Endodermal cell (in vitro differentiated cells): ENCODE results near the gene ASCC1. TPM values are rescaled to one million over a fixed set of nuclear protein-coding genes. Genes with fewer than 3 reads are reported as not detected.

Source experiments
- DNase-seq: peaks from one replicate; pipeline ENCODE4 v3.0.0-alpha.2; 2017
- H3K27ac ChIP-seq: 2 replicates; pipeline ENCODE4 v1.5.1; 2013; ENCODE audit warnings: mild to moderate bottlenecking, low read depth, low read length, moderate library complexity
- H3K27me3 ChIP-seq: 2 replicates; pipeline ENCODE4 v1.6.1; 2013; ENCODE audit warnings: mild to moderate bottlenecking, low read length, moderate library complexity; ENCODE audit not compliant: insufficient read depth, control insufficient read depth, poor library complexity, severe bottlenecking
- H3K36me3 ChIP-seq: 2 replicates; pipeline ENCODE4 v1.7.0; 2013; ENCODE audit warnings: mild to moderate bottlenecking, low read length, moderate library complexity; ENCODE audit not compliant: control insufficient read depth, insufficient read depth
- H3K4me1 ChIP-seq: one replicate; pipeline ENCODE4 v1.7.0; 2013; ENCODE audit warnings: low read length; ENCODE audit not compliant: control insufficient read depth, insufficient read depth
- H3K4me3 ChIP-seq: 2 replicates; pipeline ENCODE4 v1.5.1; 2013; ENCODE audit warnings: mild to moderate bottlenecking, low read length, moderate library complexity
- H3K9ac ChIP-seq: 2 replicates; pipeline ENCODE4 v1.6.1; 2013; ENCODE audit warnings: mild to moderate bottlenecking, low read length, moderate library complexity; ENCODE audit not compliant: poor library complexity, severe bottlenecking; ENCODE audit errors: extremely low read depth
- H3K9me3 ChIP-seq: 2 replicates; pipeline ENCODE4 v1.6.1; 2013; ENCODE audit warnings: mild to moderate bottlenecking, low read length, moderate library complexity; ENCODE audit not compliant: control insufficient read depth
- H3K27ac Mint-ChIP-seq: 2 replicates; pipeline ENCODE4 v1.8.0; 2020; ENCODE audit warnings: mixed read lengths
- H3K27me3 Mint-ChIP-seq: 2 replicates; pipeline ENCODE4 v1.8.0; 2021; ENCODE audit warnings: mild to moderate bottlenecking, mixed read lengths; ENCODE audit not compliant: insufficient read depth
- H3K36me3 Mint-ChIP-seq: 2 replicates; pipeline ENCODE4 v1.8.0; 2020; ENCODE audit warnings: low read depth, mixed read lengths
- H3K4me1 Mint-ChIP-seq: 2 replicates; pipeline ENCODE4 v1.8.0; 2020; ENCODE audit warnings: mixed read lengths
- H3K4me3 Mint-ChIP-seq: 2 replicates; pipeline ENCODE4 v1.8.0; 2020; ENCODE audit warnings: mild to moderate bottlenecking, moderate library complexity, mixed read lengths
- H3K9me3 Mint-ChIP-seq: 2 replicates; pipeline ENCODE4 v1.8.0; 2020; ENCODE audit warnings: mild to moderate bottlenecking, mixed read lengths
- CTCF ChIP-seq: fragments of 200-600 bp; sonication (generic); conservative IDR thresholded peaks from 2 replicates; pipeline ENCODE4 v1.5.0; 2021; ENCODE audit warnings: antibody characterized with exemption, mild to moderate bottlenecking
- WGBS, 2 experiments: methylation state at CpG; one replicate each; pipeline versions ENCODE4 v1.1.5 to v1.1.7; 2013; ENCODE audit warnings: missing lambda C conversion rate in 2 of 2, mixed read lengths in 1 of 2; ENCODE audit not compliant: insufficient coverage in 1 of 2, insufficient read length in 1 of 2; 5-methylcytosine and 5-hydroxymethylcytosine counted together
- total RNA-seq, 2 donors: library from RNA; stranded (reverse); fragmentation: NEBNext Ultra II Directional in 1 of 2; extraction: Animal tissue kit (Norgen Biotek cat#: 25700) in 1 of 2; gene quantifications; 2 replicates in 1 of 2; 3 replicates in 1 of 2; pipeline ENCODE4 v1.2.1, GENCODE V29; 2021

The ASCC1 gene
- total RNA-seq, 2 donors from 2014 or later = 29.2 to 34.0 TPM

- WGBS, 2 experiments = 92 to 93% methylated on average over 4 to 7 of the region's 7 CpGs
- Mint-ChIP-seq H3K4me3 (no peak overlapping the region), H3K27ac (no peak overlapping the region), H3K4me1 (no peaks in the 10 kb centered on the region), H3K27me3 (no peaks in the 10 kb centered on the region), H3K9me3 (peaks cover 10% of the 10 kb centered on the region), H3K36me3 (no peaks in the 10 kb centered on the region)
- no peak overlapping the region for H3K9ac ChIP-seq
- no peak overlapping the region for H3K4me3 ChIP-seq
- no peaks in the 10 kb centered on the region for H3K27me3 ChIP-seq
- no peak for DNase-seq
- H3K27ac ChIP-seq = no peak overlapping the region
- no peaks in the 10 kb centered on the region for H3K4me1 ChIP-seq
- TF ChIP-seq CTCF = no peak
- H3K36me3 ChIP-seq = no peaks in the 10 kb centered on the region
- H3K9me3 ChIP-seq = peaks cover 13% of the 10 kb centered on the region
These were observed 162.4 kb downstream of the ASCC1 start for GRCh38 chr10:72053690-72054089.

GRCh38 chr10:72050873-72051272, 165.2 kb downstream of the ASCC1 start:
- Mint-ChIP-seq H3K9me3 (peaks cover 10% of the 10 kb centered on the region), H3K27ac (no peak overlapping the region), H3K36me3 (no peaks in the 10 kb centered on the region), H3K4me3 (no peak overlapping the region), H3K27me3 (no peaks in the 10 kb centered on the region), H3K4me1 (peaks cover 6% of the 10 kb centered on the region)
- H3K4me3 ChIP-seq = no peak overlapping the region
- no peaks in the 10 kb centered on the region for H3K27me3 ChIP-seq
- H3K27ac ChIP-seq = no peak overlapping the region
- H3K9me3 ChIP-seq = peaks cover 13% of the 10 kb centered on the region
- no peak overlapping the region for H3K9ac ChIP-seq
- 62% methylated on average over 3 of the region's 3 CpGs; no CpG with 5 or more reads in 1 of the 2 experiments for WGBS, 2 experiments
- H3K36me3 ChIP-seq = no peaks in the 10 kb centered on the region
- TF ChIP-seq CTCF = no peak
- no peaks in the 10 kb centered on the region for H3K4me1 ChIP-seq
- DNase-seq = no peak

- Mint-ChIP-seq H3K27ac (no peak overlapping the region), H3K4me3 (no peak overlapping the region), H3K36me3 (no peaks in the 10 kb centered on the region), H3K9me3 (peaks cover 10% of the 10 kb centered on the region), H3K4me1 (peaks cover 6% of the 10 kb centered on the region), H3K27me3 (no peaks in the 10 kb centered on the region)
- Histone ChIP-seq H3K27me3 (no peaks in the 10 kb centered on the region), H3K4me1 (no peaks in the 10 kb centered on the region), H3K36me3 (no peaks in the 10 kb centered on the region), H3K9ac (no peak overlapping the region), H3K9me3 (peaks cover 13% of the 10 kb centered on the region), H3K4me3 (no peak overlapping the region), H3K27ac (no peak overlapping the region)
- WGBS, 2 experiments = 70 to 77% methylated on average over 2 to 4 of the region's 5 CpGs
- DNase-seq = peak; percentile 74
- TF ChIP-seq CTCF = no peak
These were observed 165.9 kb downstream of the ASCC1 start for GRCh38 chr10:72049969-72050781.
